ENCODE results near the gene ATP6V0A4. TPM values are rescaled to one million over a fixed set of nuclear protein-coding genes. Genes with fewer than 3 reads are reported as not detected.

ATP6V0A4 gene
- total RNA-seq, 1 donor from 2014 or later, result 0.88 TPM

DNA sequence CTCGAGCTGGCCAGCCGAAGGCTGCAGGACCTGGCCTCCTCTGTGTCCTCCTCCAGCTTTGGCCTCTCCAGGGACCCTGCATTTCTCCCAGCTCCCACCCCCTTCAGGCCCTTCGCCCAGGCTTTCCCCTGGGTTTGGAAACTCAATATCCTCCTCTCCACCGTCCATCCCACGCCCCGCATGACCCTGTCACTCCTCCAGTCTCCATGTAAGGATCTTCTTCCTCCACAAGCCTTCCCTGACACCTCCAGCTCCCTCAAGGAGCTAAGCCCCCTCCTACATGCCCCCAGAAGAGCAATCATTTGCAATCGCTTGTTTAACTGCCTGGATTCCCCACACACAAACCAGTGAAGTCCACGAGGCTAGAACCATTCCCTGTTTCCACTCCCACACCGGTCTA lies 24.8 kb downstream of the ATP6V0A4 start:
- H3K4me3 ChIP-seq (ENCODE audit: low read depth, low read length), result no peak overlapping the region
- no peaks in the 10 kb centered on the region for H3K27me3 ChIP-seq (ENCODE audit: control insufficient read depth, insufficient read depth, low read length)
- no peaks in the 10 kb centered on the region for H3K36me3 ChIP-seq (ENCODE audit: control insufficient read depth, insufficient read depth, low read length)
- TF ChIP-seq, protein P1, sequence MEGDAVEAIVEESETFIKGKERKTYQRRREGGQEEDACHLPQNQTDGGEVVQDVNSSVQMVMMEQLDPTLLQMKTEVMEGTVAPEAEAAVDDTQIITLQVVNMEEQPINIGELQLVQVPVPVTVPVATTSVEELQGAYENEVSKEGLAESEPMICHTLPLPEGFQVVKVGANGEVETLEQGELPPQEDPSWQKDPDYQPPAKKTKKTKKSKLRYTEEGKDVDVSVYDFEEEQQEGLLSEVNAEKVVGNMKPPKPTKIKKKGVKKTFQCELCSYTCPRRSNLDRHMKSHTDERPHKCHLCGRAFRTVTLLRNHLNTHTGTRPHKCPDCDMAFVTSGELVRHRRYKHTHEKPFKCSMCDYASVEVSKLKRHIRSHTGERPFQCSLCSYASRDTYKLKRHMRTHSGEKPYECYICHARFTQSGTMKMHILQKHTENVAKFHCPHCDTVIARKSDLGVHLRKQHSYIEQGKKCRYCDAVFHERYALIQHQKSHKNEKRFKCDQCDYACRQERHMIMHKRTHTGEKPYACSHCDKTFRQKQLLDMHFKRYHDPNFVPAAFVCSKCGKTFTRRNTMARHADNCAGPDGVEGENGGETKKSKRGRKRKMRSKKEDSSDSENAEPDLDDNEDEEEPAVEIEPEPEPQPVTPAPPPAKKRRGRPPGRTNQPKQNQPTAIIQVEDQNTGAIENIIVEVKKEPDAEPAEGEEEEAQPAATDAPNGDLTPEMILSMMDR (IDR thresholded peaks at IDR 0.05; ENCODE audit: insufficient read depth, low read length, poor library complexity, severe bottlenecking), result no peak
- no peak for DNase-seq (ENCODE audit: low read depth)

GRCh38 chr7:138770904-138771303 lies 27.1 kb downstream of the ATP6V0A4 start:
- Histone ChIP-seq H3K4me3 (ENCODE audit: low read depth, low read length) (no peak overlapping the region), H3K27me3 (ENCODE audit: control insufficient read depth, insufficient read depth, low read length) (no peaks in the 10 kb centered on the region), H3K36me3 (ENCODE audit: control insufficient read depth, insufficient read depth, low read length) (no peaks in the 10 kb centered on the region)
- DNase-seq (ENCODE audit: low read depth), result no peak
- TF ChIP-seq, protein P1 (IDR thresholded peaks at IDR 0.05; ENCODE audit: insufficient read depth, low read length, poor library complexity, severe bottlenecking), result no peak

DNA sequence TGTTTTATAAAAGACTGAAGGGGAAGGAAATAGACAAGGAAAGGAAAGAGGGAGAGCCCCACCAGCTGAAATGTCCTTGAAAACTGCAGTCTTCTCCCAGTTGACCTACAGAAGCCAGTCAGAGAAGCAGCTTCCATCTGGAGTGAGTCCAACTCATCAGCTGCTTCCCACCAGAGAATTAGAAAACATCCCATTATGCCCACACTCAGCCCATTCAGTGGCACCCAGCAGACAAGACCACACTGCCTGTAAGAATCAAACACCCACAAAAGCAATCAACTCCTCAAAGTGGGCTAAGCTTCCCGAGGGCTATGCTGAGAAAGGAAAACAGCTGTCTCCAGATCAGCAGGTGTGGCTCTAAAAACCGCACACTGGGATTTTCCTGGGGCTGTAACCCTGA lies 29.8 kb downstream of the ATP6V0A4 start:
- no peak for DNase-seq (ENCODE audit: low read depth)
- TF ChIP-seq, protein P1 (IDR thresholded peaks at IDR 0.05; ENCODE audit: insufficient read depth, low read length, poor library complexity, severe bottlenecking), result no peak
- no peaks in the 10 kb centered on the region for H3K36me3 ChIP-seq (ENCODE audit: control insufficient read depth, insufficient read depth, low read length)
- no peaks in the 10 kb centered on the region for H3K27me3 ChIP-seq (ENCODE audit: control insufficient read depth, insufficient read depth, low read length)
- H3K4me3 ChIP-seq (ENCODE audit: low read depth, low read length), result no peak overlapping the region

DNA sequence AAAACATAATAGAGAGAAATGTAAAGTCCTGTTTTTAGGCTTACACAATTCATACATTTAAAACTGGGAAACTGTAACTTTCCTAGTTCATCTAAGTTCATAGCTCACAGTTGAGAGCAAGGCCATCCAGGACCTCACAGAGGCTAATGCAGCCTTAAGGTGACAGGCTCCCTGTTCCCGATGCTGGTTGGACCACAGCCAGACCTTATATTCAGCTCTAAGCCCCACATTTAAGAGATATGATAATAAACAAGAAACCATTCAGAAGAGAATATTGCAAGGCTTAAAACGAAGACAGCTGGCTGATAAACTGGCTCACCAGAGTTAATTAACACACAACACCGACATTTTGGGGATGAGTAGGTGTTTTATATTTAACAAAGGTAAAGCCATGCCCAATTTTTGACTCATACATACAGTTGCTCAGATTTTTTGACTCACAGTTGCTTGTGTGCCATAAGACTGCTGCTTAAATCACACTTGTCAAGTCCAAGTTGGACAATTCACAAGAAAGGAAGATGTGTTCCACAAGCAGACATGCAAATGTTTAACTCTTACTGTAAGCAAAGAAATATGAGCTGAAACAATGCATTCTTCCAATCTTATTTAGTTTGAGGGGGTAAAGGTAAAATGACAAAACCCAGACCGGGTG lies 41.3 kb downstream of the ATP6V0A4 start:
- Histone ChIP-seq H3K27me3 (ENCODE audit: control insufficient read depth, insufficient read depth, low read length) (no peaks in the 10 kb centered on the region), H3K36me3 (ENCODE audit: control insufficient read depth, insufficient read depth, low read length) (no peaks in the 10 kb centered on the region), H3K4me3 (ENCODE audit: low read depth, low read length) (no peak overlapping the region)
- TF ChIP-seq, protein P1 (IDR thresholded peaks at IDR 0.05; ENCODE audit: insufficient read depth, low read length, poor library complexity, severe bottlenecking), result no peak
- DNase-seq (ENCODE audit: low read depth), result no peak

- H3K27me3 ChIP-seq (ENCODE audit: control insufficient read depth, insufficient read depth, low read length), result no peaks in the 10 kb centered on the region
- TF ChIP-seq, protein P1 (IDR thresholded peaks at IDR 0.05; ENCODE audit: insufficient read depth, low read length, poor library complexity, severe bottlenecking), result no peak
- no peaks in the 10 kb centered on the region for H3K36me3 ChIP-seq (ENCODE audit: control insufficient read depth, insufficient read depth, low read length)
- H3K4me3 ChIP-seq (ENCODE audit: low read depth, low read length), result no peak overlapping the region
- no peak for DNase-seq (ENCODE audit: low read depth)
Observed at GRCh38 chr7:138755842-138756590, 42.0 kb downstream of the ATP6V0A4 start.

Data from kidney epithelial cell (primary cell).